ENCODE data around the gene ZFAND6. TPM values are rescaled to one million over a fixed set of nuclear protein-coding genes. Genes with fewer than 3 reads are reported as not detected.
"Not testable (repeated sequence)": the region's sequence is repeated elsewhere in the genome, so short reads cannot be mapped to it uniquely, and the experiment has no call there.

ZFAND6 gene
- total RNA-seq, 4 donors from 2014 or later = 71.1 to 102 (median 82.5) TPM

DNA sequence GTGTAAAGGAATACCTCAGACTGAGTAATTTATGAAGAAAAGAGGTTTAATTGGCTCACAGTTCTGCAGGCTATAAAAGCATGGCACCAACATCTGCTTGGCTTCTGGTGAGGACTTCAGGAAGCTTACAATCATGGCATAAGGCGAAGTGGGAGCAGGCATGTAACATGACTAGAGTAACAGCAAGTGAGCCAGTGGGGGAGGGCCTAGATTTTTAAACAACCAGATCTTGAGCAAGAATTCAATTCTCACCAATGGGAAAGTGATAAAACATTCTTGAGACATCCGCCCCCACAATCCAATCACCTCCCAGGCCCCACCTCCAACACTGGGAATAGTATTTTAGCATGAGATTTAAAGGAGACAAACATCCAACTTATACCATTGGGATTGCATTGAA is 44.3 kb upstream of the ZFAND6 start:
- no peak for DNase-seq
- intact Hi-C loops (cut with DNase I) = no loop called here
- 85 to 89% methylated on average over 2 of the region's 2 CpGs for WGBS, 2 donors
- Histone ChIP-seq H3K36me3 (no peaks in the 10 kb centered on the region), H3K4me1 (peaks cover 0 to 1% (median 0%) of the 10 kb centered on the region in 3 donors), H3K9me3 (no peaks in the 10 kb centered on the region), H3K27ac (no peak overlapping the region), H3K27me3 (no peaks in the 10 kb centered on the region), H3K4me3 (no peak overlapping the region)
- TF ChIP-seq POLR2A (IDR thresholded peaks at IDR 0.05) (no peak), CTCF (IDR thresholded peaks at IDR 0.05) (no peak)

GRCh38 chr15:80016506-80016905 is 43.0 kb upstream of the ZFAND6 start:
- intact Hi-C loops (cut with DNase I) = not testable (repeated sequence)

DNA sequence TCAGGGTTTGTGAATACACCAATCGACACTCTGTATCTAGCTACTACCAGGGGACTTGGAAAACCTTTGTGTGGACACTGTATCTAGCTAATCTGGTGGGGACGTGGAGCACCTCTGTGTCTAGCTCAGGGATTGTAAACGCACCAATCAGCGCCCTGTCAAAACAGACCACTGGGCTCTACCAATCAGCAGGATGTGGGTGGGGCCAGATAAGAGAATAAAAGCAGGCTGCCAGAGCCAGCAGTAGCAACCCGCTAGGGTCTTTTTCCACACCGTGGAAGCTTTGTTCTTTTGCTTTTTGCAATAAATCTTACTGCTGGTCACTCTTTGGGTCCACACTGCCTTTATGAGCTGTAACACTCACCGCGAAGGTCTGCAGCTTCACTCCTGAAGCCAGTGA is 42.3 kb upstream of the ZFAND6 start:
- H3K27me3 ChIP-seq; H3K9me3 ChIP-seq; H3K36me3 ChIP-seq; H3K27ac ChIP-seq; H3K4me1 ChIP-seq; DNase-seq; intact Hi-C loops (cut with DNase I); H3K4me3 ChIP-seq: not testable (repeated sequence)
- 76 to 78% methylated on average over 7 of the region's 8 CpGs for WGBS, 2 donors

More at GRCh38 chr15:80016506-80016905, 43.0 kb upstream of the ZFAND6 start:
- not testable (repeated sequence) for H3K4me1 ChIP-seq, DNase-seq, H3K27me3 ChIP-seq, H3K27ac ChIP-seq, H3K36me3 ChIP-seq, H3K4me3 ChIP-seq, H3K9me3 ChIP-seq
- WGBS, 2 donors = no CpG with 5 or more reads among the region's 27 CpGs

DNA sequence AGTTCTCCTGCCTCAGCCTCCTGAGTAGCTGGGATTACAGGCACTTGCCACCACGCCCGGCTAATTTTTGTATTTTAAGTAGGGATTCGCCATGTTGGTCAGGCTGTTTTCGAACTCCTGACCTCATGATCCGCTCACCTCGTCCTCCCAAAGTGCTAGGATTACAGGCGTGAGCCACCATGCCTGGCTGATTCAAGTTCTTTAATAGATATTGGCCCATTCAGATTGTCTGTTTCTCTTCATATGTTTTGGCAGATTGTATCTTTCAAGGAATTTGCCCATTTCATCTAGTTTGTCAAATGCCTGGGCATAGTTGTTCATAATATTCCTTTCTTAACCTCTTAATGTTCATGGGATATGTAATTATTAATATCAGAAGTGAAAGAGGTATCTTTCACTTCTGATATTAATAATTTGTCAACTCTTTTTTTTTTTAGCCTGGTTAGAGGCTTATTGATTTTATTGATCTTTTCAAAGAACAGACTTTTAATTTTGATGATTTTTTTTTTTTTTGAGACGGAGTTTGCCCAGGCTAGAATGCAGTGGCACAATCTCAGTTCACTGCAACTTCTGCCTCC is 40.2 kb upstream of the ZFAND6 start:
- Histone ChIP-seq H3K4me1 (no peaks in the 10 kb centered on the region), H3K9me3 (no peaks in the 10 kb centered on the region), H3K36me3 (no peaks in the 10 kb centered on the region), H3K27ac (no peak overlapping the region), H3K4me3 (no peak overlapping the region), H3K27me3 (no peaks in the 10 kb centered on the region)
- TF ChIP-seq POLR2A (IDR thresholded peaks at IDR 0.05) (no peak), CTCF (IDR thresholded peaks at IDR 0.05) (no peak)
- DNase-seq = no peak
- intact Hi-C loops (cut with DNase I) = no loop called here
- WGBS, 2 donors = 89 to 98% methylated on average over 8 of the region's 8 CpGs

DNA sequence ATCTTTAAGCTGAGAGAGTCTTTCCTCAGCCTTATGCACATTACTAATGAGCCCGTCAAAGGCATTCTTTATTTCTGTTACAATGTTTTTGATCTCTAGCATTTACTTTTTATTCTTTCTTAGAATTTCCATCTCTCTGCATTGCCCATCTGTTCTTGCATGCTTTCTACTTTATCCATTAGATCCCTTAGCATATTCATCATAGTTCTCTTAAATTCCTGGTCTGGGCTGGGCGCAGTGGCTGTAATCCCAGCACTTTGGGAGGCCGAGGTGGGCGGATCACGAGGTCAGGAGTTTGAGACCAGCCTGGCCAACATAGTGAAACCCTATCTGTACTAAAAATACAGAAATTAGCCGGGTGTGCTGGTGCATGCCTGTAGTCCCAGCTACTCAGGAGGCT is 39.3 kb upstream of the ZFAND6 start:
- H3K27me3 ChIP-seq; H3K36me3 ChIP-seq; H3K9me3 ChIP-seq; intact Hi-C loops (cut with DNase I); H3K27ac ChIP-seq; H3K4me1 ChIP-seq; DNase-seq; H3K4me3 ChIP-seq: not testable (repeated sequence)
- WGBS, 2 donors = 81 to 88% methylated on average over 6 of the region's 6 CpGs

DNA sequence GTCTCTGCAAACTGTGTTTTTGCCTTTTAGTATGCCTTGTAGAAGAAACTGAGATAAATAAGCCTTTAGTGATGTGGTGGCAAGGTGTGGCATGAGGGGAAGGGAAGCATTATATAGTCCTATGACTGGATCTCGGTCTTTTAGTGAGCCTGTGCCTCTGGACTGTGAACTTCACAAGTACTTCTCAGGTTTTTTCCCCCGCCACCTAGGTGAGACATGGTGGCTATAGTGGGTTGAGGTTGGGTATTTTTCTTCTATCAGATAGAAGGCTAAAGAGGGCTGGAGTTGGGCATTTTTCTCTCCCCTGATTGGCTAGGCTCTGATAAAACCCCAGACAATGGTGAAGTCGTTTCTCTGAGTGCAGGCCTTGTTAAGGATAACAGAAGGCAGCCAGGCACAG is 38.7 kb upstream of the ZFAND6 start:
- H3K27ac ChIP-seq = no peak overlapping the region
- no peak overlapping the region for H3K4me3 ChIP-seq
- H3K36me3 ChIP-seq = no peaks in the 10 kb centered on the region
- intact Hi-C loops (cut with DNase I) = no loop called here
- H3K27me3 ChIP-seq = no peaks in the 10 kb centered on the region
- no peaks in the 10 kb centered on the region for H3K9me3 ChIP-seq
- TF ChIP-seq CTCF (IDR thresholded peaks at IDR 0.05) (no peak), POLR2A (IDR thresholded peaks at IDR 0.05) (no peak)
- 76 to 82% methylated on average over 3 of the region's 3 CpGs for WGBS, 2 donors
- no peak for DNase-seq
- no peaks in the 10 kb centered on the region for H3K4me1 ChIP-seq

DNA sequence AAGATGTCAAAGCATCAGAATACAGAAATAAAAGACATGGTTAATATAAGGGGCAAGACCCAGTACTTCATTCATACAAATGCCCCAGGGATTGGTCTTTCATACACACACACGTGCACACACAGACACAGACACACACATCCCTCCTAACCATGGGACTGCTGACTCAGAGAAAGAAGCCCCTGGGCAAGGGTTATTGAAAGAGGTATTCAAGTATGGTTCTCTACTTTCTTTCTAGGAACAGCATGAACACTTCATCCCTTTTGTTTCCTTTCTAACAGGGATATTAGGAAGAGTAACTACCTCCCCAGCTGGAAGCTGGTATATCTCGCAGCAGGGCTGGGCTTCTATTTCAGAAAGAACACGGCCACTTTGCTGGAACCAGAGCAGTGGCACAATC is 33.2 kb upstream of the ZFAND6 start:
- intact Hi-C loops (cut with DNase I) = no loop called here
- Histone ChIP-seq H3K4me1 (peaks cover 0 to under 1% (median 0%) of the 10 kb centered on the region in 3 donors), H3K36me3 (no peaks in the 10 kb centered on the region), H3K27ac (no peak overlapping the region), H3K4me3 (no peak overlapping the region), H3K27me3 (no peaks in the 10 kb centered on the region), H3K9me3 (no peaks in the 10 kb centered on the region)
- DNase-seq = no peak
- TF ChIP-seq POLR2A (IDR thresholded peaks at IDR 0.05) = no peak
- WGBS, 2 donors = 79 to 93% methylated on average over 2 to 3 of the region's 3 CpGs

All from esophagus squamous epithelium (tissue), 5 donors.